HG02610 (cell line): Measurements from ENCODE around the gene MRPS11.
"Not testable (repeated sequence)": the region's sequence is repeated elsewhere in the genome, so short reads cannot be mapped to it uniquely, and the experiment has no call there.

Experiments used
- ATAC-seq: cut with Tn5 transposase; IDR thresholded peaks from one replicate; pipeline ENCODE4 v1.9.1; 2021; ENCODE audit warnings: mild to moderate bottlenecking, moderate library complexity; ENCODE audit not compliant: unreplicated experiment

MRPS11 gene

DNA sequence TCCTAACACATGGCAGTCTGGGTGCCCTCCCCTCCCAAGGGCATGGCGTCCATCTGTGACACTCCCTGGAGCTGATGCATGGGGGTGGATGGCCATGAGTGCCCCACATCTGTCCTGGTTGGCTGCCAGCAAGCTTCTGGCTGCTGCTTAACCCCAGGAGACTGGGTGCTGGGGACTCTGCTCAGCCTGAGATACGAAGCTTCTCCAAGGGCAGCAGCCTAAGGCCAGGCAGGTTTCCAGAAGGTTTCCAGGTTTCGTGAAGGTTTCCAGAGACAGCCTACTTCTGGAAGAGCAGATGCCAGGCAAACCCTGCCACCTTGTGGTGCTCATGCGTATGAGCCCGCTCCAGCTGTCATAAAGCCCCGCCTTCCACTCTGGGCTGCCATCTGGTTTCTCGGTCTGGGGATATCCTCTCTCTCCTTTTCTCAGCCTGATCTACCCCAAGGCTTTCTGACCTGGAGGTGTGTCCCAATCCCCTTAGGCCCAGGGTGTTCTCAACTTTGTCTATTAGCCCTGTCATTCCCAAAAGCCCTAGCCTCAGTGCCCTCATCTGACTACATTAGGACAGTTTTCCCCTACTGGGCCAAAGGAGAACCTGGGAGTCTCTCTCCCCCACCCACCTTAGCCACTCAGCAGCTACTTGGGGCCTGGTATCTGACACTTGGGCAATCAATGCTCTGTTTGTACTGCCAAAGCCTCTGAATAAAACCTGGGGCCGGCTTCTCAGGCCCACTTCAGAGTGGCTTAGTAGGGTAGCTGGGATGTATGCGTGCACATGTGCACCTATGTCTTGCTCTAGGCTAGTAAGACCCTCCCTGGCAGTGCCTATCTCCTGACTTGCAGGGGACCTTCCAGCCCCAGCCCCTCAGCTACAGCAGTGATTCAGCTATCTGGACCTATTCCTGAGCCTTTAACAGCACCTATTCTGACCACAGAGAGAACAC, 12.4 kb upstream of the MRPS11 start:
- peak; percentile 85 for ATAC-seq

DNA sequence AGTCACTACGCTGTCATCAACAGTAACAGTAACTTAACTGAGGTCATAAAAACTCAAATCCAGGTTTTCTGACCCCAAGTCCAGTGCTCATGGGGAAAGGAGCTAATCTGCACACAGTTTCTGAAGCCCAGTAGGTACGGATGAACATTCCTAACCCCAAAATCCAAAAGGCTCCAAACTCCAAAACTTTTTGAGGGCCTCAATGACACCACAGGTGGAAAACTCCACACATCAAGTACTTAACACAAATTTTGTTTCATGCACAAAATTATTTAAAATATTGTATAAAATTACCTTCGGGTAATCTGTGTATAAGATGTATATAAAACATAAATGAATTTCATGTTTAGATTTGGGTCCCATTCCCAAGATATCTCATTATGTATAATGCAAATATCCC, 10.8 kb upstream of the MRPS11 start:
- ATAC-seq: no peak

- ATAC-seq: no peak
Observed at GRCh38 chr15:88463870-88464532, 3.5 kb upstream of the MRPS11 start.

- ATAC-seq: no peak
Observed at GRCh38 chr15:88465633-88466224, 1.8 kb upstream of the MRPS11 start.

DNA sequence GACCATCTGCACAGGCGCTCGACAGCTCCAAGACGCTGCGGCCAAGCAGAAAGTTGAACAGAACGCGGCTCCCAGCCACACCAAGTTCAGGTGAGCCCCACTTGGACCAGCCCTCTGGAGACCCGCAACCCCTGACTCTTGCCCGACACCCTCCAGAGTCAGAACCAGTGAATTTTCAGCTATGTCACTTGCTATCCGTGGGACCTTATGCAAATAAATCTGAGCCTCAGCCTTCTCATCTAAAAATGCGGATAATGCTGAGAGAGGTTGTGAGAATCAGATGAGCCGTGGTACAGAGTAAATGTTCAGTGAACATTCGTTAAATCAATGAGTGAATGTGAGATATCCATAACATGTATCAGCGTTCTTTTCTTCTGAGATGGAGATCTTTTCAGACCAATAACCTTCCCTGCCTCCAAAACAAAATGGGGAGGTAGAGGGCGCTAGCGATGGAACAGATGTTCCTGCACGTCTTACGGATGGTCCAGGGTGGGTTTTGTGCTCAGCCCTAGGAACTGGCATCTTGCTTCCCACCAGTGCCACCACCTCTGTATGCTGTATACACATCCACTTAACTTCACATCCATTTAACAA, 524 bp downstream of the MRPS11 start:
- ATAC-seq: no peak

DNA sequence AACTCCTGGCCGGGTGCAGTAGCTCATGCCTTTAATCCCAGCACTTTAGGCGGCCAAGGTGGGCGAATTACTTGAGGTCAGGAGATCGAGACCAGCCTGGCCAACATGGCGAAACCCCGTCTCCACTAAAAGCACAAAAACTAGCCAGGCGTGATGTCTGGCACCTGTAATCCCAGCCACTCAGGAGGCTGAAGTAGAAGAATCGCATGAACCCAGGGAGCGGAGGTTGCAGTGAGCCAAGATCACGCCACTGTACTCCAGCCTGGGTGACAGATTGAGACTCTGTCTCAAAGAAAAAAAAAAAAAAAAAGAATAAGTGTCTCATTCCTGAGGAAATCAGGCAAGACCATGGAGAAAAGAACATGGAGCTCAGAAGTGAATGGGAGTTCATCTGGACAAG, 1.2 kb downstream of the MRPS11 start:
- not testable (repeated sequence) for ATAC-seq

DNA sequence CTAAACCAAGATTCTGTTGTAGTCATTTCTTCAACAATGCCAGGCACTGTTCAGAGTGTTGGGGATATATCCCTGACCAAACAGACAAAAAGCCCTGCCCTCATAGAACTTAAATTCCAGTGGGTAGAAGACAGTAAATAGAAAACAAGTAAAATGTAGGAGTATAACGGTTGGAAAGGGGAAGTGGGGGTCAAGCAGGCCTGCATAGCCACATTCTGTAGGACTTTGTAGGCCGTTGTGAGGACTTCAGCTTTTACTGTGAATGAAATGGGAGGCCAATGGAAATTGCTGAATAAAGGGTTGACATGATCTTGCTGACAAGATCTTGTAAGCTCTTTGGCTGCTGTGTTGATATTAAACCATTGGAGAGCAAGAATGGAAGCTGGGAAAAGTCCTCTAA, 1.8 kb downstream of the MRPS11 start:
- ATAC-seq: no peak

DNA sequence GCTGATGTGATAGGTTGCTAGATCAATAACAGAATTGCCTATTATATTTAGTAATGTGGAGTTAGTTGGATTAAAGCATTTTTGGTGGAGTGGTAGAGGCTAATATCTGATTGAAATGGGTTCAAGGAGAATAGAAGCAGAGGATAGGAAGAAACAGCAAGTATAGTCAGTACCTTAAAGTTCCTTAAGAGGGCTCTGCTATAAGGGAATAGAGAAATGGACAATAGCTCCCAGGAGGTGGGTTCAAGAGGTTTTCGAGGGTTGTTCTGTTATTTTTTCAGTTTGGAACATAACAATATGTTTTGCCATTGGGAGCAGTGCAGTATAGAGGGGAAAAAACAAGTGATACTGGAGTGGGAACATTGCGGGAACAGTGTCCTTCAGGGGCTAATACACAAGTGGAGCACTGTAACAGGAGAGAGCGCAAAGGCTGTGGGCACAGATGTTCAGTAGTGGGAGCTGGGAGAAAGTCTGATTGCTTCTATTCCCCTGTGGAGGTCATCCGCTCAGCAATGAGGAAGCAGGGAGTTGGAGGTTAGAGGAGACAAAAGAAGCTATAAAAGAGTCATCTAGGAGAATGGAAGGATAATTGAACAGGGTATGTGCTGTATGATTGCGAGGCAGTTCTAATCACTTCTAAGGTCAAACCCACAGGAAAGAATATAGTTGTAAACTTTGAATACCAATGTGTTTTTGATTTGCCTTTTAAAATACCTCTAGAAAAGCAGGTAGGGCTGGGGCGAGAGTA, 3.3 kb downstream of the MRPS11 start:
- no peak for ATAC-seq

GRCh38 chr15:88472225-88472624, 4.7 kb downstream of the MRPS11 start:
- ATAC-seq: peak; percentile 51

- ATAC-seq: not testable (repeated sequence)
Observed at GRCh38 chr15:88473661-88474293, 6.3 kb downstream of the MRPS11 start.

DNA sequence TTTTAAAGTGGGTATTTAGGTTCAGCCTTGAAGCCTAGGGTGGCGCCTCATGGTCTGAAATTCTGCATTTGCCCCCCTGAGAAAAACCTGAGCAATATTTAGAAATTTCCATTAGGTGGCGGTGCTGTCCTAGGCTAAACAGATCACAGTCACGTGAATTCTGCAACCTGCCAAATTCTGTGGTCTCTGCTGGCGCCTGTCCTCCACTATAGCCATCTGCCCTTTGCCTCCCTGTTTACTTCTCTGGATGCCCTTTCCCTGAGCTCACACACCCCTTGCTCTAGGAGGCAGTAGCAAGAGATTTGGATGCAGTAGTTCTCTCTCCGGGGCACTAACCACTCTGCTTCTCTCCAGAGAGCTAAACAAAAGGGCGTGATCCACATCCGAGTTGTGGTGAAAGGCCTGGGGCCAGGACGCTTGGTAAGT, 9.1 kb downstream of the MRPS11 start:
- ATAC-seq: no peak

DNA sequence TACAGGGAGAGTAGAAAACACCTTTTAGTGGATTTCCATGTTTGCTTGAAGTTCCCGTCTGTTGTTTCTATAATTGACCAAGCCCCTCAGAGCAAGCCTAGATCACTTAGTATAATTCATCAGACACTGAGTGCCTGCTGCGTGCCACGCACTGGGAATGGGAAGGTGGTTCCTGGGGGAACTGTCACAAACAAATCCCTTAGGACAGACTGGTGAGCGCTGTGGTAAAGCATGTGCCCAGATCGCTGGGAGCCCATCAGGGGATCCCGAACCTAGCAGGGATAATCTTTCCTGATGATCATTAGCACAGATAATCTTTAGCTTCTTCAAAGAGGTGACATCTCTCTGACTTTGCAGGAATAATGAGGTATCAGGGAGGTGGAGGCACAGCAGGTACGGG, 9.6 kb downstream of the MRPS11 start:
- ATAC-seq: no peak

DNA sequence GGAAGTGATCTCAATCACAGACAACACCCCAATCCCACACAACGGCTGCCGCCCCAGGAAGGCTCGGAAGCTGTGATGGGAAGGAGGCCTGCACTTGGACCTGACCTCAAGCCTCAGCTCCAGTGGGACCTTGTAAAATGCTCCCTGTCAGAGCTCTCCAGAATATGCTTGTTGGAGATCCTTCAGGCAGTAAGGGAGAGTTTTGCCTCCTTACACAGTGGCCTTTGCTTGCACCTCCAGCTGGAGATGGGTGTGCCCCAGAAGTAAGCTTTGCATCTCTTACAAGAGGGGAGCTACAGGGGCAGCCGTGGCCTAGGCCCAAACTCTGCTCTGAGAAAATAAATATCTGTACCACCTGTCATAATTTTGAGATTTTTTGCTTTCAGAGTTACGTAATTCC, 10.4 kb downstream of the MRPS11 start:
- ATAC-seq: no peak

DNA sequence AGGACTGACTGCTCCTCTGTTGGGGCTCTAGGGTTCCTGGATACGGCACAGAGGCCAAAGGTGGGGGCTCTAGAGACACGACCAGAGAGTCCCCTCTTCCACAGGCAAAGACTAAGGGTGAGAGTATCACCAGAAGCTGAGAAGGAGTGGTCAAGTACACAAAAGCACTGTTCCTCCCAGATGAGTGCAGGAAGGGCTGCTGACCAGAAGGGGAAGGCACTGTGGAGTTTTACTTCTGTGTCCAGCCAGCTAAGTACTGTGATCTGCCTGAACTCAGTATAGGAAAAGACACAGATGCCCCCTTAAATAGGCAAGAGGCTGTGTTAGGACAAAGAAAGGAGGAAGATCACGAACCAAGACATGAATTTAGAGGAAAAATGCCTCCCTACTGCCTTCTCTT, 11.7 kb downstream of the MRPS11 start:
- ATAC-seq: no peak

GRCh38 chr15:88480981-88481380, 13.5 kb downstream of the MRPS11 start:
- no peak for ATAC-seq

GRCh38 chr15:88482263-88482662, 14.8 kb downstream of the MRPS11 start:
- ATAC-seq: no peak

- ATAC-seq: no peak
Observed at GRCh38 chr15:88484682-88485331, 17.3 kb downstream of the MRPS11 start.

DNA sequence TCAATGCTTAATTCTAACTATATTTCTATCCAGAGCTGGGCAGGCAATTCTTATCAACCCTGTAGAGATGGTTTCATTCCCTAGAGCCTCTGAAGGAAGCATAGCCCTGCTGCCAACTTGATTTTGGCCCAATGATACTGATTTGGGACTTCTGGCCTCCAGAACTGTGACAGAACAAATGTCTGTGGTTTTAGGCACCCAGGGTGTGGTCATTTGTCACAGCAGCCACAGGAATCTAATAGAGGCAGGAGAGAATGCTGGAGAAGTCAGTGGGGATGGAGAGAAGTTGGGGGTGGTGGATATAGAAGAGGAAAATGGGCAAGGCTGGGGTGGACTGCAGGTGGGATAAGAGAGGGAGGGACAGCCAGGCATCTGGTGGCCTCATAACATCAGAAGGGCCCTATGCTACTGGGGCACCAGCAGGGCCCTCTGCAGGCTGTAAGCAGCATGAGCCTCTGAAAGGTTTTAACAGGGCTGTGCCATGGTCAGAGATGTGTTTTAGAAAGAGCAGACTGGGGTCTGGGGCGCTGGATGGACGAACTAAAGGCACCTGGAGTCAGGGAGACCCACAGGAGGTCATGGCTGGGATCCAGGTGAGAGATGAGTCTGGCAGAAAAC, 19.8 kb downstream of the MRPS11 start:
- no peak for ATAC-seq

DNA sequence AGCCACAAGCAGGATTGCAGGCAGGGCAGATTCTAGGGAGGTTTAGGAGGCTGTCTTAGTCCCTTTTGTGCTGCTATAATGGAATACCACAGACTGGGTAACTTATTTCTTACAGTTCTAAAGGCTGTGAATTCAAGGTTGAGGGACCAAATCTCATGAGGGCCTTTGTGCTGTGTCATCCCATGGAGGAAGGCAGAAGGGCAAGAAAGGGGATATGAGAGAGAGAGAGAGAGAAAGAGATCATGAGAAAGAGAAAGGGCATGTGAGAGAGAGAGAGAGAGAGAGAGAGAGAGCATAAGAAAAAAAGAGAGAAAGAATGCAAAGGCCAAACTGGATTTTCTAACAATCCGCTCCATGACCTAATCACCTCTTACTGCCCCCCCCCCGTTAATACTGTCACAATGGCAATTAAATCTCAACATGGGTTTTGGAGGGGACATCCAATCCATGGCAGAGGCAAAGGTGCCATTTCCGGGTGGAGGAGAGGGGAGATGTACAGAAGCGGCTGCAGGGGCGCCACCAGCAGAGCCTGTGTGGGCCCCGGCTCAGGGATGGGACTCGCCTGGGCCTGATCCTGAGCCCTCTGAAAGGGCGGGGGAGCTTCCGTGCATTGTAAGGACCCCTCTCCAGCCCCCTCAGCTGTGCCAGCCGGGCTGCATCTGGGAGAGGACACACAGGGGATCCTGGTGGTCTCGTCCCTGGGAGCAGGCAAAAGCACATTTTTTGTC, 20.5 kb downstream of the MRPS11 start:
- ATAC-seq: no peak
